HL-60 (cell line): ENCODE data around the gene TAPBPL.

ENCODE experiments used
- DNase-seq, 2 experiments: peaks; one replicate each; pipeline ENCODE4 v3.0.0-alpha.2; 2010 to 2020; ENCODE audit warnings: low read depth in 1 of 2, low spot score in 1 of 2
- H3K27ac ChIP-seq: fragments of 250-450 bp; sonication (Bioruptor Pico); replicated peaks from 2 replicates; pipeline ENCODE4 v1.5.1; 2020; ENCODE audit warnings: mild to moderate bottlenecking, moderate library complexity
- H3K27me3 ChIP-seq: fragments of 250-450 bp; sonication (Bioruptor Pico); 2 replicates; pipeline ENCODE4 v1.5.1; 2021; ENCODE audit warnings: mild to moderate bottlenecking, moderate library complexity; ENCODE audit not compliant: insufficient read depth, poor library complexity, severe bottlenecking
- H3K4me3 ChIP-seq: replicated peaks from 2 replicates; pipeline ENCODE4 v1.5.1; 2011; ENCODE audit warnings: mild to moderate bottlenecking, control low read depth, low read length; ENCODE audit not compliant: insufficient read depth
- GABPA ChIP-seq: IDR thresholded peaks from 2 replicates; pipeline ENCODE4 v1.6.1; 2012; ENCODE audit warnings: low read depth
- POLR2AphosphoS5 ChIP-seq: IDR thresholded peaks from 2 replicates; pipeline ENCODE4 v1.6.1; 2012; ENCODE audit warnings: low read depth
- REST ChIP-seq: IDR thresholded peaks from 2 replicates; pipeline ENCODE4 v1.6.1; 2012; ENCODE audit warnings: low read depth; ENCODE audit not compliant: insufficient replicate concordance
- SPI1 ChIP-seq: IDR thresholded peaks from 2 replicates; pipeline ENCODE4 v1.6.1; 2012; ENCODE audit warnings: low read depth, mild to moderate bottlenecking, borderline replicate concordance
- TF ChIP-seq, protein P1 (sequence below): IDR thresholded peaks from one replicate; pipeline ENCODE4 v1.5.1; 2011; ENCODE audit warnings: low read length, control low read depth, inconsistent platforms; ENCODE audit not compliant: insufficient read depth

The TAPBPL gene

GRCh38 chr12:6444031-6444430, 7.8 kb upstream of the TAPBPL start:
- TF ChIP-seq REST (no peak), POLR2AphosphoS5 (no peak), GABPA (no peak), SPI1 (no peak)
- TF ChIP-seq, protein P1, sequence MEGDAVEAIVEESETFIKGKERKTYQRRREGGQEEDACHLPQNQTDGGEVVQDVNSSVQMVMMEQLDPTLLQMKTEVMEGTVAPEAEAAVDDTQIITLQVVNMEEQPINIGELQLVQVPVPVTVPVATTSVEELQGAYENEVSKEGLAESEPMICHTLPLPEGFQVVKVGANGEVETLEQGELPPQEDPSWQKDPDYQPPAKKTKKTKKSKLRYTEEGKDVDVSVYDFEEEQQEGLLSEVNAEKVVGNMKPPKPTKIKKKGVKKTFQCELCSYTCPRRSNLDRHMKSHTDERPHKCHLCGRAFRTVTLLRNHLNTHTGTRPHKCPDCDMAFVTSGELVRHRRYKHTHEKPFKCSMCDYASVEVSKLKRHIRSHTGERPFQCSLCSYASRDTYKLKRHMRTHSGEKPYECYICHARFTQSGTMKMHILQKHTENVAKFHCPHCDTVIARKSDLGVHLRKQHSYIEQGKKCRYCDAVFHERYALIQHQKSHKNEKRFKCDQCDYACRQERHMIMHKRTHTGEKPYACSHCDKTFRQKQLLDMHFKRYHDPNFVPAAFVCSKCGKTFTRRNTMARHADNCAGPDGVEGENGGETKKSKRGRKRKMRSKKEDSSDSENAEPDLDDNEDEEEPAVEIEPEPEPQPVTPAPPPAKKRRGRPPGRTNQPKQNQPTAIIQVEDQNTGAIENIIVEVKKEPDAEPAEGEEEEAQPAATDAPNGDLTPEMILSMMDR, result no peak
- Histone ChIP-seq H3K27ac (no peak overlapping the region), H3K4me3 (no peak overlapping the region), H3K27me3 (no peaks in the 10 kb centered on the region)
- DNase-seq, result no peak

- DNase-seq, result no peak
- TF ChIP-seq GABPA (no peak), REST (no peak), SPI1 (no peak), POLR2AphosphoS5 (no peak)
- TF ChIP-seq, protein P1, result no peak
- Histone ChIP-seq H3K27ac (no peak within 1 kb of the TSS), H3K27me3 (no peaks in the 10 kb centered on the region), H3K4me3 (no peak within 1 kb of the TSS)
Observed at GRCh38 chr12:6444704-6445688, 6.8 kb upstream of the TAPBPL start, which contains the start of gene CD27. CD27 (plus strand) TSS chr12:6444955; CDS start chr12:6445096, 141 bp downstream.

DNA sequence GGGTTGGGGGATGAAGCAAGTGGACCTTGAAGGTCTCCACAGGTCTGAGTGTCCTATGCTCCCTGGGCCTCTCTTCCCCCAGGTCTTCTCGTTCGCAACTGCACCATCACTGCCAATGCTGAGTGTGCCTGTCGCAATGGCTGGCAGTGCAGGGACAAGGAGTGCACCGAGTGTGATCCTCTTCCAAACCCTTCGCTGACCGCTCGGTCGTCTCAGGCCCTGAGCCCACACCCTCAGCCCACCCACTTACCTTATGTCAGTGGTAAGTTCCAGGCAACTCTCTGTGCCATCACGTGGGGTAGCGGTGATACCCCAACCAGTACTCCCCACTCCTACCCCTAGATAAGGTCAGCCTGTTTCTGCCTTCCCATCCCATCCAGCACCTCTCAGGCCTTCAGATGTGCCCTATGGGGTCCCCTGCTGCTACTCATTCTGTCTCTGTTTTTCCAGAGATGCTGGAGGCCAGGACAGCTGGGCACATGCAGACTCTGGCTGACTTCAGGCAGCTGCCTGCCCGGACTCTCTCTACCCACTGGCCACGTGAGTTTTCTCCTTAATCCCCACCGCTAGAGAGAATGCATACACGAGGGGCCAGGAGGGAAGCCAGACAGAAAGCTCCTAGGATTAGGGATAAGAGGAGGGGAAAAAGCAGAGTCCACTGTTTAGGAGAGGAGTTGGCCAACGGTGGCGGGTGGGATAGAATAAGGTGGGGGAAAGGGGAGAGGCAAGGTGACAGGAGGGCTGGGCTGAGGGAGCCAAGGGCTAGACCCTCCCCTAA, 1.6 kb upstream of the TAPBPL start:
- TF ChIP-seq REST (no peak), POLR2AphosphoS5 (no peak), GABPA (no peak), SPI1 (no peak)
- TF ChIP-seq, protein P1, result no peak
- Histone ChIP-seq H3K27me3 (no peaks in the 10 kb centered on the region), H3K27ac (no peak overlapping the region; the same call in 1 of the 2 replicates), H3K4me3 (no peak overlapping the region)
- no peak for DNase-seq
